K562 (cell line): ENCODE data around the gene BORCS5. TPM values are rescaled to one million over a fixed set of nuclear protein-coding genes. Genes with fewer than 3 reads are reported as not detected.

Experiments
- ATAC-seq: fragments of 200-7000 bp; cut with Tn5 transposase; 3 replicates; pipeline ENCODE4 v1.9.1; 2020; ENCODE audit warnings: moderate library complexity
- BruUV-seq: library from RNA; stranded (reverse); fragments of 400-500 nt; replicated peaks from 2 replicates; lab custom pipeline; 2021; lab: Mats Ljungman, UMichigan
- CTCF ChIA-PET: fragments of 300-600 bp; formaldehyde crosslinking; extraction: SDS; loops from one replicate; lab custom pipeline; 2021; ENCODE audit warnings: low intra/inter-chr PET ratio; lab: Yijun Ruan, JAX
- POLR2A ChIA-PET: fragments of 300-600, 350-650 bp; sonication (Branson Sonifier 250); formaldehyde crosslinking; extraction: SDS; loops from one replicate; lab custom pipeline; 2021; ENCODE audit warnings: antibody characterized with exemption, inconsistent platforms; lab: Yijun Ruan, JAX
- DNase-seq, 4 experiments: peaks; one replicate each; pipeline versions ENCODE4 v3.0.0 to v3.0.0-alpha.2; 2011 to 2018; ENCODE audit warnings: low spot score in 3 of 4, mixed read lengths in 3 of 4; ENCODE audit errors: extremely low read depth in 1 of 4
- FAIRE-seq: peaks from 2 replicates; lab custom pipeline; 2011; peaks lifted over from hg19 to GRCh38; lab: Jason Lieb, UNC
- H2AFZ ChIP-seq: 2 replicates; pipeline ENCODE4 v1.6.0; 2011; ENCODE audit warnings: low read depth, low read length, control low read depth, inconsistent platforms
- H3K27ac ChIP-seq: fragments of 200-600 bp; 3 replicates; pipeline ENCODE4 v1.8.0; 2011; ENCODE audit warnings: low read depth, mild to moderate bottlenecking, control low read depth, inconsistent platforms, low read length, moderate library complexity, mixed read lengths; ENCODE audit errors: extremely low read depth
- H3K27me3 ChIP-seq, 2 experiments: fragments of 300-600 bp in 1 of 2; 2 replicates in 1 of 2; 3 replicates in 1 of 2; pipeline versions ENCODE4 v1.6.0 to v1.8.0; 2011; ENCODE audit warnings: inconsistent platforms in 2 of 2, low read length in 2 of 2, mild to moderate bottlenecking in 1 of 2, mixed read lengths in 1 of 2, moderate library complexity in 1 of 2; ENCODE audit not compliant: control insufficient read depth in 2 of 2, insufficient read depth in 2 of 2
- H3K36me3 ChIP-seq: fragments of 300-600 bp; 3 replicates; pipeline ENCODE4 v1.8.0; 2011; ENCODE audit warnings: mild to moderate bottlenecking, low read length, inconsistent platforms; ENCODE audit not compliant: control insufficient read depth, insufficient read depth
- H3K4me1 ChIP-seq, 2 experiments: fragments of 200-600 bp in 1 of 2; replicated peaks in 1 of 2; 2 replicates in 1 of 2; 3 replicates in 1 of 2; pipeline versions ENCODE4 v1.5.1 to v1.8.0; 2011; ENCODE audit warnings: inconsistent platforms in 2 of 2, low read length in 2 of 2, mild to moderate bottlenecking in 1 of 2, mixed read lengths in 1 of 2, moderate library complexity in 1 of 2; ENCODE audit not compliant: control insufficient read depth in 2 of 2, insufficient read depth in 2 of 2
- H3K4me2 ChIP-seq: 2 replicates; pipeline ENCODE4 v1.6.1; 2011; ENCODE audit warnings: low read length, control low read depth, inconsistent platforms, mixed read lengths; ENCODE audit not compliant: insufficient read depth
- H3K4me3 ChIP-seq: fragments of 200-600 bp; sonication (generic), shearing (Covaris generic); 2 replicates; pipeline ENCODE4 v1.5.1; 2016; ENCODE audit warnings: control low read depth, inconsistent platforms
- H3K79me2 ChIP-seq: fragments of 200-600 bp; 3 replicates; pipeline ENCODE4 v1.8.0; 2011; ENCODE audit warnings: low read length, inconsistent platforms; ENCODE audit not compliant: control insufficient read depth, insufficient read depth
- H3K9ac ChIP-seq, 2 experiments: 2 replicates each; pipeline versions ENCODE4 v1.6.0 to v1.6.1; 2011; ENCODE audit warnings: low read depth in 2 of 2, low read length in 2 of 2, control low read depth in 1 of 2, inconsistent platforms in 1 of 2, mild to moderate bottlenecking in 1 of 2, mixed read lengths in 1 of 2; ENCODE audit not compliant: insufficient read depth in 1 of 2
- H3K9me1 ChIP-seq: one replicate; pipeline ENCODE4 v1.6.0; 2011; ENCODE audit warnings: inconsistent platforms, mild to moderate bottlenecking, low read length, moderate library complexity; ENCODE audit not compliant: control insufficient read depth, insufficient read depth
- H3K9me3 ChIP-seq: replicated peaks from 2 replicates; pipeline ENCODE4 v1.5.1; 2011; ENCODE audit warnings: low read depth, low read length, inconsistent platforms; ENCODE audit not compliant: control insufficient read depth, insufficient read depth
- H4K20me1 ChIP-seq: replicated peaks from 2 replicates; pipeline ENCODE4 v1.6.1; 2011; ENCODE audit warnings: low read length, inconsistent platforms, mixed read lengths; ENCODE audit not compliant: control insufficient read depth, insufficient read depth
- CEBPZ ChIP-seq: fragments of 150-350 bp; IDR thresholded peaks from 2 replicates; pipeline ENCODE4 v1.6.1; 2014; ENCODE audit warnings: low read depth, mild to moderate bottlenecking, low read length, borderline replicate concordance
- DPF2 ChIP-seq: fragments of 450-650 bp; IDR thresholded peaks from 2 replicates; pipeline ENCODE4 v1.6.1; 2016
- EWSR1 ChIP-seq: fragments of 450-650 bp; IDR thresholded peaks from 2 replicates; pipeline ENCODE4 v1.6.1; 2018; ENCODE audit warnings: borderline replicate concordance, mild to moderate bottlenecking, low read depth, moderate library complexity; ENCODE audit not compliant: partially characterized antibody
- KLF10 ChIP-seq: fragments of 250-450 bp; sonication (Bioruptor Pico); IDR thresholded peaks from 2 replicates; pipeline ENCODE4 v1.6.1; 2021; ENCODE audit warnings: matching md5 sums
- MGA ChIP-seq: fragments of 450-650 bp; IDR thresholded peaks from 2 replicates; pipeline ENCODE4 v1.6.1; 2016; ENCODE audit warnings: mild to moderate bottlenecking, moderate library complexity
- SAP30 ChIP-seq: fragments of 200-600 bp; sonication (generic); IDR thresholded peaks from 2 replicates; pipeline ENCODE4 v1.6.1; 2012; ENCODE audit warnings: borderline replicate concordance, low read depth, mild to moderate bottlenecking, moderate library complexity, low read length, control low read depth, inconsistent platforms; ENCODE audit not compliant: insufficient read depth, poor library complexity, severe bottlenecking
- SOX6 ChIP-seq: fragments of 450-650 bp; IDR thresholded peaks from 2 replicates; pipeline ENCODE4 v1.6.1; 2014; ENCODE audit warnings: mild to moderate bottlenecking
- ZNF184 ChIP-seq: sonication (generic); formaldehyde crosslinking; IDR thresholded peaks from 2 replicates; pipeline ENCODE4 v1.5.0; 2020; ENCODE audit warnings: missing genetic modification reagents
- WGBS: fragments of 100-300 bp; shearing (Covaris generic); methylation state at CpG from one replicate; pipeline ENCODE4 v1.1.6; 2016; ENCODE audit warnings: low coverage, mixed read lengths; ENCODE audit not compliant: insufficient coverage; ENCODE audit errors: missing lambda C conversion rate; 5-methylcytosine and 5-hydroxymethylcytosine counted together
- in situ Hi-C: fragments of 300-500 bp; cut with MboI; formaldehyde crosslinking; loops from 4 replicates; pipeline ENCODE4 v1.15.0; 2018; ENCODE audit warnings: inconsistent platforms, mixed read lengths
- intact Hi-C: fragments of 100-400 bp; cut with micrococcal nuclease; formaldehyde crosslinking; loops from 2 replicates; pipeline ENCODE4 v1.14.2; 2022
- polyA plus RNA-seq, 8 experiments: library from polyadenylated mRNA; depleted of rRNA in 4 of 8; stranded (reverse) in 5 of 8; unstranded in 3 of 8; fragments of >200 nt; fragmentation: Nextera tagmentation in 2 of 8; fragmentation: Illumina TruSeq in 1 of 8; extraction: Ambion mirVana in 2 of 8; extraction: Trizol in 1 of 8; gene quantifications; 2 replicates each; pipeline versions ENCODE4 v1.2.1 to v1.2.3, GENCODE V29; 2011 to 2014; ENCODE audit warnings: inconsistent platforms in 1 of 8, missing spikeins in 1 of 8
- total RNA-seq, 7 experiments: library from RNA; depleted of rRNA in 6 of 7; stranded (reverse); fragments of >200 nt in 6 of 7; fragmentation: Illumina TruSeq in 2 of 7; extraction: Trizol in 2 of 7; gene quantifications; 2 replicates each; pipeline versions ENCODE4 v1.2.1 to v1.2.3, GENCODE V29; 2011 to 2021; ENCODE audit warnings: low replicate concordance in 1 of 7

The BORCS5 gene
- total and polyA plus RNA-seq, 9 of the 15 experiments (the other 6 are each of a cell fraction or from before 2014, with no cell fraction given): 0.31 to 12.4 (median 6.6) TPM

- Histone ChIP-seq H3K79me2 (no peaks in the 10 kb centered on the region), H3K9me3 (no peaks in the 10 kb centered on the region), H3K4me2 (no peak overlapping the region), H4K20me1 (no peaks in the 10 kb centered on the region), H3K4me1 (peaks cover 0 to 19% of the 10 kb centered on the region in 2 experiments; a peak in 3 of 5 replicates), H3K27ac (no peak overlapping the region), H3K36me3 (0 out of 3 replicates have a peak, but pooled peaks cover 4% of the 10 kb centered on the region), H2AFZ (no peak overlapping the region), H3K9ac (no peak overlapping the region), H3K4me3 (no peak overlapping the region), H3K9me1 (no peaks in the 10 kb centered on the region), H3K27me3 (no peaks in the 10 kb centered on the region)
- ChIA-PET CTCF (no interaction called here), POLR2A (interaction anchor here (1.0 kb wide), 1 partner anchor 37 kb away, joined by 3 read pairs; no protein-coding TSS in a partner anchor)
- no peak for FAIRE-seq
- intact Hi-C loops (no loop called here), in situ Hi-C loops (no loop called here)
- 39% methylated on average over 6 of the region's 6 CpGs for WGBS
- ATAC-seq: no peak
- DNase-seq: no peak
- BruUV-seq: no TSS peak
- TF ChIP-seq SOX6 (no peak), ZNF184 (CRISPR knock-in tag) (no peak), KLF10 (CRISPR knock-in tag) (no peak), MGA (no peak), CEBPZ (no peak), EWSR1 (no peak), SAP30 (no peak), DPF2 (no peak)
Measured at GRCh38 chr12:12439636-12440035, 82.8 kb downstream of the BORCS5 start.
